ENCODE data around the gene ELOVL5.
"Not testable (repeated sequence)": the region's sequence is repeated elsewhere in the genome, so short reads cannot be mapped to it uniquely, and the experiment has no call there.

The ELOVL5 gene, protein sequence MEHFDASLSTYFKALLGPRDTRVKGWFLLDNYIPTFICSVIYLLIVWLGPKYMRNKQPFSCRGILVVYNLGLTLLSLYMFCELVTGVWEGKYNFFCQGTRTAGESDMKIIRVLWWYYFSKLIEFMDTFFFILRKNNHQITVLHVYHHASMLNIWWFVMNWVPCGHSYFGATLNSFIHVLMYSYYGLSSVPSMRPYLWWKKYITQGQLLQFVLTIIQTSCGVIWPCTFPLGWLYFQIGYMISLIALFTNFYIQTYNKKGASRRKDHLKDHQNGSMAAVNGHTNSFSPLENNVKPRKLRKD

DNA sequence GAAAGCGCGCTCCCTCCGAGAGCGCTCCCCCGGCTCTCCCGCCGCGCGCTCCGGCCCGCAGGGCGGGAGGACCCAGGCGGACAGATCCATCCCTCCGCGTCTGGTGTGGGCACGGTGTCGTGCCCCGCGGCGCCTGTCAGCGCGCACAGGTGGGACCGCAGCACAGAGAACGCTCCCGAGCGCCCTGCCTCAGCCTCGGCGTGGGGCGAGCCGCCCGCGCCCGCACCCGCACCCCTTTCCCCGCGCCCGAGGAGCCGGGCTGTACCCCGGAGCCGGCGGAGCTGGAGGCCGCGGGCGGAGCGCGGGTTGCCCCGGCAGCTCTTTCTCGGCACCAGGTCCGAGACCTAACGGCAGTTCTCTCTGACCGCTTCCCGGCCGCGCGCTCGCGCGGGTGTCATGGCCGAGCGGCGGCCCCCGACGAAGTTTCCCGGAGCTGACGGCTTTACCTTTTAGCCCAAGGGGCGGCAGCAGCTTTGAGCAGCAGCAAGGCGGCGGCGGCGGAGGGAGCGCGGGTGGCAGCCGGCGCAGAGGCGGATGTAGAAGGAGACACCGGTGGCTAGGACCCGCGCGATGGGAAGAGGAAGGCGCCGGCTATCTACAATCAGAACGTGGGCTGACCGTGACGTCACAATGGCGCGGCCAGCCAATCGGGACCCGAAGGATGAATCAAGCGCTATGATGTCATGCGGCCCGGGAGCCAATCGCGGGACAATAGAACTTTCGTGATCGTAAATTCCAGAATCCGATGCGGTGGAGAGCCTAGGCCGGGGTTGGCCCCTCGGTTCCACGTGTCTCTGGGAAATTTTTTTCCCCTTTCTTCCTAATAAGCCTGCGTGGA, at the start of gene ELOVL5:
ELOVL5 (minus strand) TSS at position 580 of the 838 bp plus-strand sequence. CDS start 53,251 bp downstream, outside the sequence.
- DNase-seq: no peak

DNA sequence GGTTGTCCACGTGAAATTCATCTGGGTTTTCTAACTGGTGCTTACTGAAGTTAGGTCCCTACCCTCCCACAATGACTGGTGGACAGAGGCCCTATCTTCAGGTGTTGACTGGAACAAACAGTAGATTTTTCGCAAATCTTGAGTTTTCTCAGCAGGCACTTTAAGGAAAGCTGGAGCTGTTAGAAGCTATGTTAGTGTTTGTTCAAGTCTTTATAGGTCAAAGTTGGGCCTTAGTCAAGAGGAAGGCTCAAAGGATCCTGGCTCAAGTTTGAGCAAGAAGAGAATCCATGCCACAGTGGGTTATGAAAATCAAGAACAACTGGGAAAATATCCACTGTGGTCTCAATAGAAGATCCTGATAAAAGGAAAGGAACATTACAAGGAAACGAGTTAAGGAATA, 48.5 kb upstream of the ELOVL5 start:
- DNase-seq: no peak

DNA sequence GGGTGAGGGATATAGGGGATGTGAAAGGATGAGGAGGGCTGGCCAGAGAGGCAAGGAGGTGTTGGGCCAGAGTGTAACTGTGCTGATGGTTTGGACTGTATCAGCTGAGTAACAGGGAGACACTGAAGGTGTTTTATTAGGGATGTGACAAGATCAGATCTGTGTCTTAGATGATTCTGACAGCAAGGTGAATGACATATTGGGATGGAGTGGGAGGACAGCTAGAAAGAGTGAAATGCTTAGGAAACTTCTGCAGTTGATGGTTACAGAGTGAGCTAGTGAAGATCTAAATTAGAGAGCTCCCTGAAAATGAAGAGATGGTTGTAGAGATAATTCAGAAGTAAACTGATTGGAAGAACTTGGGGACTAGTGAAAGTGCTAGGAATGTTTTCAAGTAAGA, 47.2 kb upstream of the ELOVL5 start:
- DNase-seq: no peak

DNA sequence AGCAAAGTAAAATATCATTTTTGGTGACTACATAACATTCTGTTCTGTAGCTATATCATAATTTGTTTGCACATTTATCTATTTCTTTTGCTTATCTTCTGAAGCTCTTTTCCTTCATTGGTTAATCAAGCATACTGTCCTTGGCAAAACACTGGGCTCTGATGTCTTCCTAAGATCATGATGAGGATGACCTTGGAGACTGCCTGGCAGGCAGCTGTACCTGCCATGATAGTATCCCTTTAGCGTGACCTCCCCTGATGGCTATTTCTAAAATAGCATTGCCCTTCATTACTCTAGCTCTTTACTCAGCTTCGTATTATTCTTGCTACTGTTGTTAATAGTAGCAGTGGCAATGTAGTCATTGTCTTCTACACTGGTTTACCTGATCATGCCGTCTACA, 46.0 kb upstream of the ELOVL5 start:
- DNase-seq: no peak

DNA sequence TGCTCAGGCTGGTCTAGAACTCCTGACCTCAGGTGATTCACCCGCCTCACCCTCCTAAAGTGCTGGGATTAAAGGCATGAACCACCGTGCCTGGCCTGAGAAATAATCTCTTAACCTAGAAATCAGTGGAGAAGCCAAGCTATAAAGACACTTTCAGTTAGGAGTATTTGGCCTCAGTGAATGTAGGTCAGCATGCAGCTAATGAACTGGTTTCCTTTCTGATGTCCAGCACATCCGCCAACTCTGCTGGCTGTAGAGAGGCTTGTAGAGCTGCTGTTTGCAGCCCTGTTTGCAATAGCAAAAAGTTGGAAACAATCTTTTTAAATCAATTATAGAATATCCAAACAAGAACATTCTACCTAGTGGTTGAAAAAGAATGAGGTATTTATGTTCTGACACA, 42.4 kb upstream of the ELOVL5 start:
- DNase-seq: no peak

DNA sequence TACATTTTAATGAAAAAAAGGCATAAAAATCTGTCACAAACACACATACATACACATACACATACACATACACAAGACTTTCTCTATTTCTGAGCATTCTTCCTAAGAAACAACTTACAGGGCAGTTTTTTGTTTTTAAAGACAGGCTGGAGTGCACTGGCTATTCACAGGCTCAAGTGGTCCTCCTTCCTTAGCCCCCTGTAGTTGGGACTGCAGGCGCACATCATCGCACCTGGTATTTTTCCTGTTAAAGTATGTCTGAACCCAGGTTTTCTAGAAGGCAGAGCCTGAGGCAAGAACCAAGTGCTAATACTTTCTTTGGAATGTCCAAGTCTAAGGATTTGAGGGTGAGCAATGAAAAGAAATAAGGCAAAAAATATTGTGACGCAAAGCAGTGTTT, 41.3 kb upstream of the ELOVL5 start:
- DNase-seq: no peak

DNA sequence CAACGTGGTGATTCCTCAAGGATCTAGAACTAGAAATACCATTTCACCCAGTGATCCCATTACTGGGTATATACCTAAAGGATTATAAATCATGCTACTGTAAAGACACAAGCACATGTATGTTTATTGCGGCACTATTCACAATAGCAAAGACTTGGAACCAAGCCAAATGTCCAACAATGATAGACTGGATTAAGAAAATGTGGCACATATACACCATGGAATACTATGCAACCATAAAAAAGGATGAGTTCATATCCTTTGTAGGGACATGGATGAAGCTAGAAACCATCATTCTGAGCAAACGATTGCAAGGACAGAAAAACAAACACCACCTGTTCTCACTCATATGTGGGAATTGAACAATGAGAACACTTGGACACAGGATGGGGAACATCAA, 39.9 kb upstream of the ELOVL5 start:
- not testable (repeated sequence) for DNase-seq

DNA sequence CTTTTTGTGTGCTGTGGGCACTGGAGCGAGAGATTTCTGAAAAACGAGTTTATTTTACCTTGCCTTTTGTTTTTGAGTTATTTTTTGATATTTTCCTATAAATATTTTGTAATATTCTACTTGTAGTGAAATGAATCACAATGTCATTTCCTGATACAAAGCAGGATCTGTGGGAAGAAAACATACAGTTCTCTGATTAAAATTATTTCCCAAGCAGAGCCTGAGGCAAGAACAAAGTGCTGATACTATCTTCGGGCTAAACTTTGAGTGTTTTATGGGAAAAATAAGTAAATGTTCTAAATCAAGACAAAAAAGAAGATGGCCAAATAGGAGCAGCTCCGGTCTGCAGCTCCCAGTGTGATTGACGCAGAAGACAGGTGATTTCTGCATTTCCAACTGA, 33.7 kb upstream of the ELOVL5 start:
- no peak for DNase-seq

DNA sequence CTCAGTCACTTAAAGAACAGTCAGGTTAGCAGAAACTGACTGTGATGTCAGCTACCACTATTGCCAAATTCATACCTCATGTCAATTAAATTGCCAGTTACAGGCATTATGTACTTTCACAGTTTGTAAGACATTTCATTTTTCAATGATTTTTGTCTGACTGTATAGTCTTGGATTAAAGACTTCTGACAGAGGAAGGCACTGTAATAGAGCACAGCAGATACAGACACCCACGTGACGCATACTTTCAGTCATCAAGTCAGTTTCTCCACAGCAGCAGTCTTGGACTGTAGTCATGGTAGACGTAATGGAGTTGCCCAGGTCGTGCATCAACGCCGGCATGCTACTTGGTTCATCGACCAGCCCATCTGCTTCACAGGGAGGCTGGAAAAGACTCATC, 29.5 kb upstream of the ELOVL5 start:
- no peak for DNase-seq

DNA sequence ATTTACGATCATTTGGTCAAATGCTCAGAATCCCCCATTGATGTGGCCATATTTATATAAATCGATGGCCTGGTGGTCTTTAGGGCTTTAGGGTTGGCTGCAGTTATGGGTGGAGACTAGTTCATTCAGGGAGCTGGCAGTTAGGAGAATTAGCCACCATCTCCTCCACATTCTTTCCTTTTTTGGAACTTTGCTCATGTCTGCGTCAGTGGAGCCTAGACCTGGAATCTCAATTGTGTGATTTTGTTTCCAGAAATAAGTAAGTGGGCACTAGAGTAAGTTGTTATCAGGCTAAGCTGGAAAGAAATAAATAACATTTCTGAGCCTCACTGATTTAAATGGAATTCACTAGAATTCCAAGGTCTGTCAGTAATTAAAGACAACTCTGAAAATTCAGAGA, 29.0 kb upstream of the ELOVL5 start:
- DNase-seq: no peak

DNA sequence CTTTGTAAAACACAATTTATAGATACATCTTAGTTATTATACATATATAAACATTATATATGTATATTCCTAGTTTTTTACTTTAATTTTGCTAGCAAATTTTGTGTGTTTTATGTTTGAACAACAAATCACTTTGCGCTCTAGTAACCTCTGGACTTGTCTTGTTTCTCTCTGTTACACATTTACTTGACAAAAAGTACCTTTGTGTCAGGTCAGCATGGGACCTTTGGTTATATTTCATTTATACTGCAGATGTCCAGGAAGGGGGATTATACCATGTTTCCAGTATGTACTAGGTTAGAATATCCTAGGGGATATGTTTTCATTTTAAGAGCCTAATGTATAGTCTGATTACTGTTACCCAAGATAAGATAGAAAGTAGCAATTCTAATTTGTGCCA, 28.5 kb upstream of the ELOVL5 start:
- no peak for DNase-seq

DNA sequence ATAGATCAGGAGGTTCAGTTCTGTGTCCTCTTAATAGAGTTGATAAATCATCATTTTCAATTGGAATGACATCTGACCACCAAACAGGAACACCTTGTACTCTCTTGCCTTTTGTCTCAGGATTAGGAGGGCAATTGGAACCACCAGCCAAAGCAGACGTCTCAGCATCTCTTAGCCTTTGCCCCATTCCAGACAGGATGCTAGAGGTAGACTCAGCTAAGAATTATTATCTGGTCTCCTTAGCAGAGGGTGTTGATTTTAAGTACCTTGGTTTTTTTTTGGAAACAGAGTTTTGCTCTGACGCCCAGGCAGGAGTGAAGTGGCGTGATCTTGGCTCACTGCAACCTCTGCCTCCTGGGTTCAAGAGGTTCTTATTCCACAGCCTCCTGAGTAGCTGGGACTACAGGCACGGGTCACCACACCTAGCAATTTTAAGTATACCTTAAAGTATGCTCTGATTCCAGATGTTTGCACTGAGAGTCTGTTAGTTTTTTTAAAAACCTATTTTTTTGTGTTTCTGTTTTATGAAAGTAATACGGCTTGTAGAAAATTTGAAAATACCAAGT, 28.0 kb upstream of the ELOVL5 start:
- DNase-seq: no peak

DNA sequence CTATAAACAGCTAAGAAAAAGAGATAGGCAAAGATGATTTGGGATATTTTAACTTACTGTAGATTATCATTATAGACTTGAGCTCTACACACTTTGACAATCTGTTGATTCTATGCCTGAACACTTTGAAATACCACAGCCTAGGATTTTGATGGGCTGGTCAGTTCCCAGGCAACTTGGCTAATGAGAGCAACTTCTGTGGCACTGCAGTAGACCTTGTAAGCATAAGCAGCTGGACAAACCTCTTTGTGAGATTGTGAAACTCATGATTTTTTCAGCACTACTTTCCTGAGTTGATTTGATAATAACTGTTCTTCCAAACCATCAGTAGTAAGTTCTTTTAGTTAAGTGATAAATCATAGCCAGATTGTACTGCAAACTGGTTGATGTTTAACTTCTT, 27.1 kb upstream of the ELOVL5 start:
- no peak for DNase-seq

DNA sequence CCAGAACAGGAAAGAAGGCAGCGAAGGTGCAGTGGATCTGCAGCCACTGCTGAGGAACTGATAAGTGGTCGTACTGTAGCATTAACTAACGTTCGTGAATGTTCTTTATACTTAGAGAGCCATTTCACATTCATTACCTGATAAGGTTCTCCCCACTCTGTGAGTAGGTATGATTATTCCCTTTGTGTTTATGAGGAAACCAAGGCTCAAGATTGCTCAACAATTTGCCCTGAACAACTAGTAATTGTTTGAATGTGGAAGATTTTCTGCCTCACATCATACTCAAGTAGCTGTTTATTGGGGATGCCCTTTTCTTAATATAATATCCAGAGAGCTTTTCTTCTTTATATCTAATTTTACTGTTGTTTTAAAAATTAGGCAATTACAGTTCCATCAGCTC, 24.9 kb upstream of the ELOVL5 start:
- DNase-seq: no peak

DNA sequence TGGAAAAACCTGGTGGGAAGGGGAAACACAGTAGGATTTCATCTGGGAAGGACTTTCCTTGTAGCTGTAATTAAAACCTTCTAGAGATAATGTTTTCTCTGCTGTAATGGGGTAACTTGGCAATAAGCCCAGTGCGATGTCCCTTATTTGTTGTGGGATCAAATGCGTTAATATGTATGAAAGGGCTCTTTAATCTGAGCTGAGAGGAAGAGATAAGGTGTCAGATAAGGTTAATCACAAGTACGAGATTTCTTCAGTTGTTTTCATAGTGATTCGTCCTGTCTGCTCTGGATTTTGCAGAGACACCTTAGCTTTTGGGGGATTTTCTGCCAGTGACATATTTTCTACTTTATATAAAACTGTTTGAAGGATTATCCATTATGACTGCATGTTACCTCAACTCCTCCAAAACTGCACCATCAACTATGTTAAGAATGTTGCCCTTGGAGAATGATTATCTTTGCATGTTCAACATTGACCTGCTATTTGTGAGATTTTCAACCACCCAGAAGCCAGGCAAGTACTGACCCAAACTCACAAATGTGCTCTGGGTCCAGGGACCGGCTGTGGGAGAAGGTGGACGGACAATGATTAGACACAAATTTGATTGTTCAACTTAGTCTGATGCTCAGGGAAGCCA, 21.2 kb upstream of the ELOVL5 start:
- DNase-seq: no peak

DNA sequence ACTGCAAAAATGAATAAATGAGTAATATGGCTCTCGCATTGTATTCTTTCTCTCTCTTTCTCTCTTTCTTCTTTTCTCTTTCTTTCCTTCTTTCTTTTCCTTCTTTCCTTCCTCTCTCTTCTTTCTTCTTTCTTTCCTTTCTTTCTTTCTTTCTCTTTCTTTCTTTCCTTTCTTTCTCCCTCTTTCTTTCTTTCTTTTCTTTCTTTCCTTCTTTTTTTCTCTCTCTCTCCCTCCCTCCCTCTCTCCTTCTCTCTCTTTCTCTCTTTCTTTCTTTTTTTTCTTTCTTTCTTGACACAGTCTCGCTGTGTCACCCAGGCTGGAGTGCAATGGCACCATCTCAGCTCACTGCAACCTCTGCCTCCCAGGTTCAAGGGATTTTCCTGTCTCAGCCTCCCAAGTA, 20.3 kb upstream of the ELOVL5 start:
- DNase-seq: no peak

DNA sequence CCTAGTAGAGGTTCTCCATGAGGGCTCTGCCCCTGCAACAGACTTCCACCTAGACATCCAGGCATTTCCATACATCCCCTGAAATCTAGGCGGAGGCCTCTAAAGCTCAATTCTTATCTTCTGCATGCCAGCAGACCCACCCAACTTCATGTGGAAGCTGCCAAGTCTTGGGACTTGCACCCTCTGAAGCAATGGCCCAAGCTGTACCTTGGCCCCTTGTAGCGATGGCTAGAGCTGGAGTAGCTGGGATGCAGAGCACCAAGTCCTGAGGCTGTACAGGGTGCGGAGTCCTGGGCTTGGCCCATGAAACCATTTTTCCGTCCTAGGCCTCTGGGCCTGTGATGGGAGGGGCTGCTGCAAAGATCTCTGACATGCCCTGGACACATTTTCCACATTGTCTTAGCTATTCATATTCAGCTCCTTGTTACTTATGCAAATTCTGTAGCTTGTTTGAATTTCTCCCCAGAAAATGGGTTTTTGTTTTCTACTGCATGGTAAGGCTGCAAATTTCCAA, 17.4 kb upstream of the ELOVL5 start:
- no peak for DNase-seq

DNA sequence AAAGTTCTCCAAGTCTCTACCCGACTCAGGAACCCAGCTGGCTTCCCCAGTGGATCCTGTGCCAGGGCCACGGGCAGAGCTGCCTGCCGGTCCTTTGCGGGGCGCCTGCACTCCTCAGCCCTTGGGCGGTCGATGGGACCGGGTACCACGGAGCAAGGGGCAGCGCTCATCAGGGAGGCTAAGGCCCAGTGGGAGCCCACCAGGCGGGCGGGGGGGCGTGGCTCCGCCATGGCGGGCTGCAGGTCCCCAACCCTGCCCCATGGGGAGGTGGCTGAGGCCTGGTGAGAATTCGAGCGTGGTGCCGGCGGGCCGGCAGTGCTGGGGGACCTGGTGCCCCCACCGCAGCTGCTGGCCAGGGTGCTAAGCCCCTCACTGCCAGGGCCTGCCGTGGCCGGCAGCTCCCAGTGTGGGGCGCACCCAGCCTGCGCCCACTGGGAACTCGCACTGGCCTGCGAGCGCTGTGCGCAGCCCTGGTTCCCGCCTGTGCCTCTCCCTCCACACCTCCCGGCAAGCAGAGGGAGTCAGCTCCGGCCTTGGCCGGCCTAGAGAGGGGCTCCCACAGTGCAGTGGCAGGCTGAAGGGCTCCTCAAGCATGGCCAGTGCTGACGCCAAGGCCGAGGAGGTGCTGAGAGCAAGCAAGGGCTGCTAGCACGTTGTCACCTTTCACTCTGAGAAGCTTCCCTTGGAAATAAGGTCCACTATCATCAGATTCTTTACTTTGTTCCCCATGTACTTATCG, 14.8 kb upstream of the ELOVL5 start:
- no peak for DNase-seq

DNA sequence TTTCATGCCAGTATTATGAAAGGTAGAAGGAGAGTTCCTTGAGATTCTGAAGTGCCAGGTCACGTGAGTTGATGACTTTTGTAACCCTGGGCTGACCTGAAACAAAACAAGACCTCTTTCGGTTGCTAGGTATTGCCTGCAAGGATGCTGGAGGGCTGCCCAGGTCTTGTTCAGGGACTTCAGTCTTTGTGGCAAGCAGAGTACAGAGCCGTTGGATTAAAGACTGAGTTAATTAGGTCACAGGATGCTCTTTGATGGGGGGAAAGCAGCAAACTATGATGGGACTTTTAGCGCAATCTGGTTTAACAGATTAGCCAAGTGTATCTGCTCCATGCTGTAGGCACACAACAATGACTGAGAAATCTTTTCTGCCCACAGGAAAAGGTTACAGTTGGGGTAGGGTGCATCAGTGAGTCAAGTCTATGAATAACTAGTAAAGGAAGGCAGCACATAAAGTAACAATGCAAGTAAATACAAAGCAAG, 12.8 kb upstream of the ELOVL5 start:
- no peak for DNase-seq

DNA sequence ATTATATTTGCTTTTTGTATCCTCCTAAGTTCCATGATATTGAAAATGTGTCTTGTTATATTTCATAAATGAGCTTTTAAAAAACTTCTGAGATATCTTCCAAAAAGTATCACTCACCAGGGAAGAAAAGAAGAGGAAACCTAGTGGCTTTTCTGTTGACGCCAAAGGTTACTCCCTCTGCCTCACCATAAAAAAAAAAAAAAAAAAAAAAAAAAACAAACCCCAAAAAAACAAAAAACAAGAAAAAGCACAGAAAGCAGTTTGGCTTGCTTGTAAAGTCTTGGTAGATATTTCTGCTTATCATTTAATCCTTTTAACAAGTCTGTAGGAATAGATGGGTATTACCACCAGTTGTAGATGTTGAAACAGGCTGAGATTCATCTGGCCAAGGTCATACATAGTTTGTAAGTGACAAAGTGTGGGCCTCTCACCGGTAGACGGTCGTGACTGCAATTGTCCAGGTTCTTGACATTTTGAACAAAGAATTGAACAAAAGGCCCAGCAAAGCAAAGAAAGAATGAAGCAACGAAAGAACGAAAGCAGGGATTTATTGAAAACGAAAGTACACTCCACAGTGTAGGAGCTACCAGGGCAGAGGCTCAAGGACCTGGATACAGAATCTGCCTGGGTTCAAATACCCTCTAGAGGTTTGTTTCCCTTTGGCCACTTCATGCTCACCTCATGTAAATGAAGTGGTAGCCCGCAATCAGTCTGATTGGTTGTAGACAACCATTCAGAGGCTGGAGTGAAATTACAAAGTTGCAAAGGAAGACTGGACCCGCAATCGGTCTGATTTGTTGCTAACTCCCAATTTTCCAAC, 11.6 kb upstream of the ELOVL5 start:
- no peak for DNase-seq

DNA sequence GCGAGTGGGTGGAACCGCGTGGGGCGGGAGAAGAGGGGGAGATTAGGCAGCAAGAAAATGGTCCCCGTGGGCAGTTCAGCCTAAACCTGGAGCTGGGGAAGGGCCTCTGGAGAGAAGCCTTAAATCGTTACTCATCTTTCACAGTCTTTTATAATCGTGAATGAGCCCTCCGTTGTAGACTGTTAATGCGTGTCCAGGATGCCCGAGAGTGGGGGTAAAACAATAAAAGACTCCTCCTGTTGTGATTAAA, 11.0 kb upstream of the ELOVL5 start:
- no peak for DNase-seq

Measured in cortex of kidney (tissue), 1 donor.